ENCODE results near the gene SASH1.

SASH1 gene

GRCh38 chr6:148345578-148345977 is 2.9 kb downstream of the SASH1 start:
- H3F3A ChIP-seq (ENCODE audit: insufficient read depth) = no peaks in the 10 kb centered on the region
- no peak overlapping the region for H2AFZ ChIP-seq (ENCODE audit: low read depth, low read length, severe bottlenecking)
- no peak overlapping the region for H3K27ac ChIP-seq (ENCODE audit: low read depth, low read length)
- no peaks in the 10 kb centered on the region for H3K9me3 ChIP-seq (ENCODE audit: insufficient read depth, low read length)
- H3K9ac ChIP-seq (ENCODE audit: low read length) = no peak overlapping the region
- H3K79me2 ChIP-seq (ENCODE audit: insufficient read depth, low read length) = no peaks in the 10 kb centered on the region
- H3K36me3 ChIP-seq (ENCODE audit: low read length) = no peaks in the 10 kb centered on the region
- H3K9me2 ChIP-seq (replicated peaks; ENCODE audit: insufficient read depth, low read length) = no peaks in the 10 kb centered on the region
- no peak overlapping the region for H3K4me3 ChIP-seq (ENCODE audit: insufficient read depth, low read length, poor library complexity, severe bottlenecking)
- no peaks in the 10 kb centered on the region for H3K27me3 ChIP-seq (ENCODE audit: low read length)
- TF ChIP-seq CTCF (IDR thresholded peaks at IDR 0.05; ENCODE audit: insufficient read depth, low read length, poor library complexity, severe bottlenecking) = no peak
- no peak for TF ChIP-seq EZH2phosphoT487 (conservative IDR thresholded peaks at IDR 0.05; ENCODE audit: low read length)
- no peaks in the 10 kb centered on the region for H4K20me1 ChIP-seq (ENCODE audit: low read depth, low read length)
- H3K4me2 ChIP-seq (ENCODE audit: low read depth, low read length, poor library complexity, severe bottlenecking) = no peak overlapping the region

- no peak overlapping the region for H3K4me3 ChIP-seq (ENCODE audit: insufficient read depth, low read length, poor library complexity, severe bottlenecking)
- no peak overlapping the region for H3K9ac ChIP-seq (ENCODE audit: low read length)
- H4K20me1 ChIP-seq (ENCODE audit: low read depth, low read length) = no peaks in the 10 kb centered on the region
- H3K79me2 ChIP-seq (ENCODE audit: insufficient read depth, low read length) = no peaks in the 10 kb centered on the region
- H3K27me3 ChIP-seq (ENCODE audit: low read length) = no peaks in the 10 kb centered on the region
- no peaks in the 10 kb centered on the region for H3K36me3 ChIP-seq (ENCODE audit: low read length)
- H3K27ac ChIP-seq (ENCODE audit: low read depth, low read length) = no peak overlapping the region
- TF ChIP-seq CTCF (IDR thresholded peaks at IDR 0.05; ENCODE audit: insufficient read depth, low read length, poor library complexity, severe bottlenecking) = no peak
- no peak for TF ChIP-seq EZH2phosphoT487 (conservative IDR thresholded peaks at IDR 0.05; ENCODE audit: low read length)
- no peaks in the 10 kb centered on the region for H3F3A ChIP-seq (ENCODE audit: insufficient read depth)
- H2AFZ ChIP-seq (ENCODE audit: low read depth, low read length, severe bottlenecking) = no peak overlapping the region
- no peaks in the 10 kb centered on the region for H3K9me3 ChIP-seq (ENCODE audit: insufficient read depth, low read length)
- H3K9me2 ChIP-seq (replicated peaks; ENCODE audit: insufficient read depth, low read length) = no peaks in the 10 kb centered on the region
- no peak overlapping the region for H3K4me2 ChIP-seq (ENCODE audit: low read depth, low read length, poor library complexity, severe bottlenecking)
Measured at GRCh38 chr6:148346681-148347440, 4.2 kb downstream of the SASH1 start.

- Histone ChIP-seq H3K9ac (ENCODE audit: low read length) (no peak overlapping the region), H3K36me3 (ENCODE audit: low read length) (no peaks in the 10 kb centered on the region), H3K27me3 (ENCODE audit: low read length) (no peaks in the 10 kb centered on the region), H3K79me2 (ENCODE audit: insufficient read depth, low read length) (no peaks in the 10 kb centered on the region), H3K27ac (ENCODE audit: low read depth, low read length) (no peak overlapping the region), H3K9me3 (ENCODE audit: insufficient read depth, low read length) (no peaks in the 10 kb centered on the region), H4K20me1 (ENCODE audit: low read depth, low read length) (no peaks in the 10 kb centered on the region), H3K9me2 (replicated peaks; ENCODE audit: insufficient read depth, low read length) (no peaks in the 10 kb centered on the region), H3F3A (ENCODE audit: insufficient read depth) (no peaks in the 10 kb centered on the region), H3K4me2 (ENCODE audit: low read depth, low read length, poor library complexity, severe bottlenecking) (no peak overlapping the region), H2AFZ (ENCODE audit: low read depth, low read length, severe bottlenecking) (no peak overlapping the region), H3K4me3 (ENCODE audit: insufficient read depth, low read length, poor library complexity, severe bottlenecking) (no peak overlapping the region)
- TF ChIP-seq EZH2phosphoT487 (conservative IDR thresholded peaks at IDR 0.05; ENCODE audit: low read length) (no peak), CTCF (IDR thresholded peaks at IDR 0.05; ENCODE audit: insufficient read depth, low read length, poor library complexity, severe bottlenecking) (no peak)
Measured at GRCh38 chr6:148347441-148348054, 4.9 kb downstream of the SASH1 start.

Measured in SU-DHL-6 (cell line).